B cell (primary cell): Measurements from ENCODE around the gene PPP2R1A. TPM values are rescaled to one million over a fixed set of nuclear protein-coding genes. Genes with fewer than 3 reads are reported as not detected.

Source experiments
- ATAC-seq: fragments of 200-7000 bp; cut with Tn5 transposase; one replicate; pipeline ENCODE4 v1.10.0; 2021; ENCODE audit warnings: low read depth, mild to moderate bottlenecking, moderate number of reproducible peaks, moderate library complexity
- CTCF ChIA-PET: fragments of 350-600 bp; sonication (Branson Sonifier 250); formaldehyde crosslinking; loops from one replicate; lab custom pipeline; 2021; ENCODE audit warnings: antibody characterized with exemption, inconsistent platforms; lab: Charles Lee
- POLR2A ChIA-PET: fragments of 350-600 bp; sonication (Branson Sonifier 250); formaldehyde crosslinking; loops from one replicate; lab custom pipeline; 2021; ENCODE audit warnings: antibody characterized with exemption; lab: Charles Lee
- DNase-seq: peaks from one replicate; pipeline ENCODE4 v3.0.0; 2013
- H2AFZ ChIP-seq: 2 replicates; pipeline ENCODE4 v1.6.1; 2012; ENCODE audit warnings: mild to moderate bottlenecking, low read depth, low read length; ENCODE audit not compliant: insufficient read depth, poor library complexity, severe bottlenecking
- H3K27ac ChIP-seq, 2 donors: 1 replicate in 1 of 2; 2 replicates in 1 of 2; pipeline ENCODE4 v1.5.1; 2012 to 2013; ENCODE audit warnings: low read length in 2 of 2, mild to moderate bottlenecking in 2 of 2, moderate library complexity in 1 of 2
- H3K27me3 ChIP-seq, 4 experiments: fragments of 200-600 bp in 1 of 4; sonication (generic) in 1 of 4; replicated peaks in 1 of 4; 1 replicate in 2 of 4; 2 replicates in 2 of 4; pipeline versions ENCODE4 v1.6.1 to v1.7.0; 2013 to 2016; ENCODE audit warnings: low read length in 3 of 4, mild to moderate bottlenecking in 2 of 4, mixed read lengths in 1 of 4, moderate library complexity in 1 of 4; ENCODE audit not compliant: insufficient read depth in 4 of 4, control insufficient read depth in 3 of 4; ENCODE audit errors: control extremely low read depth in 1 of 4
- H3K36me3 ChIP-seq, 2 experiments: replicated peaks in 1 of 2; 1 replicate in 1 of 2; 2 replicates in 1 of 2; pipeline versions ENCODE4 v1.6.1 to v1.7.1; 2013; ENCODE audit warnings: low read length in 1 of 2; ENCODE audit not compliant: insufficient read depth in 2 of 2, control insufficient read depth in 1 of 2; ENCODE audit errors: control extremely low read depth in 1 of 2, extremely low read depth in 1 of 2
- H3K4me1 ChIP-seq, 2 donors: fragments of 200-600 bp in 1 of 2; sonication (generic) in 1 of 2; 1 replicate in 1 of 2; 2 replicates in 1 of 2; pipeline versions ENCODE4 v1.5.1 to v1.6.1; 2013 to 2017; ENCODE audit warnings: low read length in 2 of 2; ENCODE audit not compliant: control insufficient read depth in 2 of 2, insufficient read depth in 2 of 2
- H3K4me2 ChIP-seq: replicated peaks from 2 replicates; pipeline ENCODE3; 2012; ENCODE audit warnings: mild to moderate bottlenecking, low read depth, low read length; ENCODE audit not compliant: poor library complexity, severe bottlenecking
- H3K4me3 ChIP-seq, 5 experiments: fragments of 200-600 bp in 1 of 5; sonication (generic) in 1 of 5; 1 replicate in 3 of 5; 2 replicates in 2 of 5; pipeline versions ENCODE4 v1.5.1 to v1.7.0; 2011 to 2016; ENCODE audit warnings: low read length in 4 of 5, mild to moderate bottlenecking in 4 of 5, low read depth in 2 of 5, control low read depth in 1 of 5, moderate library complexity in 1 of 5; ENCODE audit not compliant: insufficient read depth in 1 of 5; ENCODE audit errors: control extremely low read depth in 1 of 5, extremely low read depth in 1 of 5
- H3K79me2 ChIP-seq: fragments of 200-600 bp; sonication (generic); one replicate; pipeline ENCODE4 v1.6.0; 2016; ENCODE audit warnings: low read length; ENCODE audit not compliant: control insufficient read depth, insufficient read depth
- H3K9ac ChIP-seq: fragments of 200-600 bp; sonication (generic); 2 replicates; pipeline ENCODE4 v1.6.1; 2017; ENCODE audit warnings: mild to moderate bottlenecking, low read length, moderate library complexity
- H3K9me3 ChIP-seq, 3 donors: one replicate each; pipeline versions ENCODE4 v1.6.1 to v1.7.1; 2013; ENCODE audit warnings: low read length in 2 of 3; ENCODE audit not compliant: control insufficient read depth in 2 of 3, insufficient read depth in 1 of 3; ENCODE audit errors: control extremely low read depth in 1 of 3
- H4K20me1 ChIP-seq: 2 replicates; pipeline ENCODE4 v1.6.0; 2012; ENCODE audit warnings: mild to moderate bottlenecking, low read length; ENCODE audit not compliant: insufficient read depth, control insufficient read depth, poor library complexity, severe bottlenecking
- H3K27ac Mint-ChIP-seq: one replicate; pipeline ENCODE4 v1.8.0; 2021; ENCODE audit warnings: mixed read lengths
- H3K27me3 Mint-ChIP-seq: one replicate; pipeline ENCODE4 v1.8.0; 2021; ENCODE audit warnings: mixed read lengths
- H3K4me1 Mint-ChIP-seq: one replicate; pipeline ENCODE4 v1.8.0; 2021; ENCODE audit warnings: mixed read lengths
- H3K4me3 Mint-ChIP-seq: one replicate; pipeline ENCODE4 v1.8.0; 2021; ENCODE audit warnings: mixed read lengths
- H3K9me3 Mint-ChIP-seq: one replicate; pipeline ENCODE4 v1.8.0; 2022; ENCODE audit warnings: mixed read lengths; ENCODE audit not compliant: insufficient read depth
- EZH2 ChIP-seq: IDR thresholded peaks from 2 replicates; pipeline ENCODE4 v1.6.1; 2012; ENCODE audit warnings: borderline replicate concordance, low read depth, mild to moderate bottlenecking, moderate library complexity, low read length; ENCODE audit not compliant: insufficient read depth, poor library complexity, severe bottlenecking
- WGBS: methylation state at CpG from one replicate; pipeline ENCODE4 v1.1.5; 2013; ENCODE audit warnings: missing lambda C conversion rate; ENCODE audit not compliant: insufficient coverage; 5-methylcytosine and 5-hydroxymethylcytosine counted together
- intact Hi-C: fragments of 100-400 bp; cut with micrococcal nuclease; formaldehyde crosslinking; loops from one replicate; pipeline ENCODE4 v1.10.0; 2022
- polyA plus RNA-seq: library from polyadenylated mRNA; depleted of rRNA; stranded (reverse); fragments of >200 nt; gene quantifications from 2 replicates; pipeline ENCODE4 v1.2.3, GENCODE V29; 2012
- total RNA-seq, 2 donors: library from RNA; stranded (reverse); fragments of 120-200 nt in 1 of 2; gene quantifications; 1 replicate in 1 of 2; 2 replicates in 1 of 2; pipeline versions ENCODE4 v1.2.3 to v1.2.4, GENCODE V29; 2013 to 2022
- TF ChIP-seq, protein P1 (sequence below): fragments of 200-600 bp; IDR thresholded peaks from one replicate; pipeline ENCODE4 v1.8.0; 2022; ENCODE audit warnings: antibody characterized with exemption, mild to moderate bottlenecking

Gene PPP2R1A
- total and polyA plus RNA-seq, 2 donors (not counting 1 experiment from before 2014, with no cell fraction given): 108 to 202 TPM

DNA sequence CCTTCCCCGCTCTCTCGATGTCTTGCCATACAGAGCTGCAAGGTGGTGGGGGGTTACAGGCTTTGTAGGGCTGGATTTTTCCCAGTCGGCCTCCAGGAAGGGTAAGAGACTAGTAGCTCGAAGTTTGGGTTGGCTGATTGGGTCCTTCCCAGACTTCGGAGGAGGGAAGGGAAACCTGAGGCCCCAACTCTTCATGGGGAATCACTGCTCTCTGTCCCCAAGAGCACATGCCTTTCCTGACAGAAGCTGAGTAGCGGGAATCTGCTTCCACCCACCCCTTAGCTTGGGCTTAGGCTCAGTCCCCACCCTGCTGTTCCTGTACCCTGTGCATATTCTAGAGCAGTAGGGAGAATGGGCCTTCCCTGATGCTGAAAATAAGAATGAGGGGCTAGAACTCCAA, 39.7 kb downstream of the PPP2R1A start:
- H3K4me3 ChIP-seq: no peak overlapping the region
- H3K9me3 ChIP-seq: no peaks in the 10 kb centered on the region
- H3K27ac ChIP-seq: no peak overlapping the region
- H4K20me1 ChIP-seq: no peaks in the 10 kb centered on the region
- H3K36me3 ChIP-seq: peaks cover 2 to 32% of the 10 kb centered on the region in 2 experiments
- ATAC-seq (no peak), DNase-seq (no peak)
- POLR2A ChIA-PET: no interaction called here
- no peak overlapping the region for H3K9ac ChIP-seq
- CTCF ChIA-PET: interaction anchor here (2.1 kb wide), 1 partner anchor 8 kb away, joined by 11 read pairs; no protein-coding TSS in a partner anchor
- H3K79me2 ChIP-seq: no peaks in the 10 kb centered on the region
- no peaks in the 10 kb centered on the region for H3K27me3 ChIP-seq
- no peaks in the 10 kb centered on the region for H3K4me1 ChIP-seq
- H3K4me1 Mint-ChIP-seq: peaks cover under 1% of the 10 kb centered on the region
- H3K27ac Mint-ChIP-seq: no peak overlapping the region
- H3K9me3 Mint-ChIP-seq: no peaks in the 10 kb centered on the region
- no peaks in the 10 kb centered on the region for H3K27me3 Mint-ChIP-seq
- intact Hi-C loops: no loop called here
- TF ChIP-seq, protein P1, sequence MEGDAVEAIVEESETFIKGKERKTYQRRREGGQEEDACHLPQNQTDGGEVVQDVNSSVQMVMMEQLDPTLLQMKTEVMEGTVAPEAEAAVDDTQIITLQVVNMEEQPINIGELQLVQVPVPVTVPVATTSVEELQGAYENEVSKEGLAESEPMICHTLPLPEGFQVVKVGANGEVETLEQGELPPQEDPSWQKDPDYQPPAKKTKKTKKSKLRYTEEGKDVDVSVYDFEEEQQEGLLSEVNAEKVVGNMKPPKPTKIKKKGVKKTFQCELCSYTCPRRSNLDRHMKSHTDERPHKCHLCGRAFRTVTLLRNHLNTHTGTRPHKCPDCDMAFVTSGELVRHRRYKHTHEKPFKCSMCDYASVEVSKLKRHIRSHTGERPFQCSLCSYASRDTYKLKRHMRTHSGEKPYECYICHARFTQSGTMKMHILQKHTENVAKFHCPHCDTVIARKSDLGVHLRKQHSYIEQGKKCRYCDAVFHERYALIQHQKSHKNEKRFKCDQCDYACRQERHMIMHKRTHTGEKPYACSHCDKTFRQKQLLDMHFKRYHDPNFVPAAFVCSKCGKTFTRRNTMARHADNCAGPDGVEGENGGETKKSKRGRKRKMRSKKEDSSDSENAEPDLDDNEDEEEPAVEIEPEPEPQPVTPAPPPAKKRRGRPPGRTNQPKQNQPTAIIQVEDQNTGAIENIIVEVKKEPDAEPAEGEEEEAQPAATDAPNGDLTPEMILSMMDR: no peak
- no peak for TF ChIP-seq EZH2
- no peak overlapping the region for H3K4me2 ChIP-seq
- no peak overlapping the region for H3K4me3 Mint-ChIP-seq
- H2AFZ ChIP-seq: no peak overlapping the region
- 94% methylated on average over 5 of the region's 6 CpGs for WGBS

DNA sequence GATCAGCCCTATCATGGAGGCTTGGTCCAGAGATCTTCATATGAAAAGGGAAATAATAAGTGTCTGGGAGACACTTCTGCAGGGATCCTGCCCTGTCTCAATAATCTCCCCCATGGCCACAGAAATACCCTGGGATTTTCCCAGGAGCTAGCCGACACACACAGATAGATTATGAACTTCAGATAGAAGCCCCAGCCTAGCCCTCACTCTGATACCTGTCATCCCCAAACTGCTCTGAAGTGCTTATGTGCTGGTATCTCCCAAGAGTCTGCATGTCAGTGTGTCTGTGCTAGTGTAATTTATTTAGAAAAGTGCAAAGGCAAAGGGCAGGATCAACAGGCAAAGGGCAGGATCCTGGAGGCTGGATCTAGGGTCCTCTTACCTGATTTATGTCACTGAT, 40.8 kb downstream of the PPP2R1A start:
- Histone ChIP-seq H2AFZ (no peak overlapping the region), H3K27me3 (no peaks in the 10 kb centered on the region), H3K9ac (no peak overlapping the region), H3K4me1 (no peaks in the 10 kb centered on the region), H3K4me2 (no peak overlapping the region), H3K36me3 (peaks cover under 1 to 22% of the 10 kb centered on the region in 2 experiments), H4K20me1 (no peaks in the 10 kb centered on the region), H3K9me3 (no peaks in the 10 kb centered on the region), H3K4me3 (no peak overlapping the region), H3K79me2 (no peaks in the 10 kb centered on the region), H3K27ac (peak overlapping the region in 1 of 2 donors; percentile 14)
- Mint-ChIP-seq H3K4me1 (no peaks in the 10 kb centered on the region), H3K27me3 (no peaks in the 10 kb centered on the region), H3K27ac (peak overlapping the region; percentile 32), H3K9me3 (no peaks in the 10 kb centered on the region), H3K4me3 (no peak overlapping the region)
- no peak for DNase-seq
- ChIA-PET POLR2A (no interaction called here), CTCF (interaction anchor here (1.4 kb wide), 1 partner anchor 18 kb away, joined by 3 read pairs; no protein-coding TSS in a partner anchor)
- 100% methylated on average over 1 of the region's 1 CpG for WGBS
- no peak for ATAC-seq
- TF ChIP-seq, protein P1: no peak
- no peak for TF ChIP-seq EZH2
- intact Hi-C loops: no loop called here
